Right atrium auricular region (tissue), 2 donors: ENCODE results near the gene ZNF334. TPM values are rescaled to one million over a fixed set of nuclear protein-coding genes. Genes with fewer than 3 reads are reported as not detected.

Source experiments
- DNase-seq: peaks from one replicate; pipeline ENCODE4 v3.0.0-alpha.2; 2019; ENCODE audit warnings: low spot score
- H3K27ac ChIP-seq, 2 donors: fragments of 200-600 bp; sonication (generic); 1 replicate in 1 of 2; 2 replicates in 1 of 2; pipeline ENCODE4 v1.5.1; 2016 to 2019
- H3K27me3 ChIP-seq, 2 donors: fragments of 200-600 bp; sonication (generic); one replicate each; pipeline versions ENCODE4 v1.5.1 to v1.6.0; 2017 to 2019
- H3K36me3 ChIP-seq: fragments of 200-600 bp; sonication (generic); one replicate; pipeline ENCODE4 v1.5.1; 2016
- H3K4me1 ChIP-seq, 2 donors: fragments of 200-600 bp; sonication (generic); one replicate each; pipeline versions ENCODE4 v1.5.1 to v1.6.0; 2017 to 2019
- H3K4me3 ChIP-seq, 2 donors: fragments of 200-600 bp; sonication (generic); 1 replicate in 1 of 2; 2 replicates in 1 of 2; pipeline ENCODE4 v1.5.1; 2017 to 2019; ENCODE audit warnings: mild to moderate bottlenecking in 1 of 2, moderate library complexity in 1 of 2
- H3K9me3 ChIP-seq, 2 donors: fragments of 200-600 bp; sonication (generic); one replicate each; pipeline ENCODE4 v1.5.1; 2019
- total RNA-seq, 2 donors: library from RNA; depleted of rRNA; stranded (reverse); fragments of >200 nt; gene quantifications; one replicate each; pipeline ENCODE4 v1.1.0, GENCODE V29; 2016
- TF ChIP-seq, protein P1 (sequence below), 2 donors: fragments of 200-600 bp; sonication (generic); IDR thresholded peaks; one replicate each; pipeline ENCODE4 v1.5.1; 2019; ENCODE audit warnings: antibody characterized with exemption in 2 of 2

Gene ZNF334
- total RNA-seq, 2 donors from 2014 or later: 0.79 to 1.3 TPM

- H3K9me3 ChIP-seq: no peaks in the 10 kb centered on the region
- H3K27ac ChIP-seq: no peak overlapping the region
- TF ChIP-seq, protein P1, sequence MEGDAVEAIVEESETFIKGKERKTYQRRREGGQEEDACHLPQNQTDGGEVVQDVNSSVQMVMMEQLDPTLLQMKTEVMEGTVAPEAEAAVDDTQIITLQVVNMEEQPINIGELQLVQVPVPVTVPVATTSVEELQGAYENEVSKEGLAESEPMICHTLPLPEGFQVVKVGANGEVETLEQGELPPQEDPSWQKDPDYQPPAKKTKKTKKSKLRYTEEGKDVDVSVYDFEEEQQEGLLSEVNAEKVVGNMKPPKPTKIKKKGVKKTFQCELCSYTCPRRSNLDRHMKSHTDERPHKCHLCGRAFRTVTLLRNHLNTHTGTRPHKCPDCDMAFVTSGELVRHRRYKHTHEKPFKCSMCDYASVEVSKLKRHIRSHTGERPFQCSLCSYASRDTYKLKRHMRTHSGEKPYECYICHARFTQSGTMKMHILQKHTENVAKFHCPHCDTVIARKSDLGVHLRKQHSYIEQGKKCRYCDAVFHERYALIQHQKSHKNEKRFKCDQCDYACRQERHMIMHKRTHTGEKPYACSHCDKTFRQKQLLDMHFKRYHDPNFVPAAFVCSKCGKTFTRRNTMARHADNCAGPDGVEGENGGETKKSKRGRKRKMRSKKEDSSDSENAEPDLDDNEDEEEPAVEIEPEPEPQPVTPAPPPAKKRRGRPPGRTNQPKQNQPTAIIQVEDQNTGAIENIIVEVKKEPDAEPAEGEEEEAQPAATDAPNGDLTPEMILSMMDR (IDR thresholded peaks at IDR 0.05): no peak
- no peaks in the 10 kb centered on the region for H3K27me3 ChIP-seq
- no peaks in the 10 kb centered on the region for H3K36me3 ChIP-seq
- H3K4me1 ChIP-seq: no peaks in the 10 kb centered on the region
- DNase-seq: no peak
- no peak overlapping the region for H3K4me3 ChIP-seq
These were observed 19.3 kb downstream of the ZNF334 start for GRCh38 chr20:46494077-46494476.

GRCh38 chr20:46491354-46491753 lies 22.0 kb downstream of the ZNF334 start:
- TF ChIP-seq, protein P1 (IDR thresholded peaks at IDR 0.05): no peak
- no peak for DNase-seq
- H3K9me3 ChIP-seq: no peaks in the 10 kb centered on the region
- H3K4me3 ChIP-seq: no peak overlapping the region
- H3K4me1 ChIP-seq: no peaks in the 10 kb centered on the region
- H3K27me3 ChIP-seq: no peaks in the 10 kb centered on the region
- H3K36me3 ChIP-seq: no peaks in the 10 kb centered on the region
- H3K27ac ChIP-seq: no peak overlapping the region

DNA sequence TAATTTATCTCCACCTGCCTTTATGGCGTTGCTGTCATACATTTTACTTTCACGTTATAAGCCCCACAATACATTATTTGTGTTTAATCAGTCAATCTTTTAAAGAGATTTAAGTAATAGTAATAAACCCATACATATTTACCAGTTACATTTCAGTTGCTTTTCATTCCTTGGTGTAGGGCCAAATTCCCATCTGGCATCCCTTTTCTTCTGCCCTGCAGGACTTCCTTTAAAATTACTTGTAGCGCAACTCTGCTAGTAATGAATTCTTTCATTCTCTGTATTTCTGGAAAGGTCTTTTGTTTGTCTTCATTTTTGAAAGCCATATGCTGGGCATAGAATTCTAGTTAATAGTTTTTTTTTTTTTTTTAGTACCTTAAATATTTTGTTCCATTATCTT lies 24.9 kb downstream of the ZNF334 start:
- no peak for DNase-seq
- Histone ChIP-seq H3K4me3 (no peak overlapping the region), H3K27me3 (no peaks in the 10 kb centered on the region), H3K27ac (no peak overlapping the region), H3K4me1 (no peaks in the 10 kb centered on the region), H3K9me3 (no peaks in the 10 kb centered on the region), H3K36me3 (no peaks in the 10 kb centered on the region)
- TF ChIP-seq, protein P1 (IDR thresholded peaks at IDR 0.05): no peak

DNA sequence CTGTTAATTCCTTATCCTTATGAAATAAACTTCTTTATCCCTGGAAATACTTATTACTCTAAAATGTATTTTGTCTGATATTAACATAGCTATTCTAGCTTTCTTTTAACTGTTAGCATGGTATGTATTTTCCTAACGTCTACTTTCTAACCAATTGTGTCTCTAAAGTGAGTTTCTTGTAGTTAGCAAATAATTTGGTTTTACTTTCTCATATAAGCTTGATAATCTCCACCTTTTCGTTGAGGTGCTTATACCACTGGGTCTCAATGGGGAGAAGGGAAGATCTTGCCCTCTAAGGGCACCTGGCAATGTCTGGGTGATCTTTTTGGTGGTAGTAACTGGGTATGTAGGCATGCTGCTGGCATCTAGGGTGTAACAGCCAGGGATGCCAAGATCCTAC lies 25.7 kb downstream of the ZNF334 start:
- DNase-seq: no peak
- Histone ChIP-seq H3K9me3 (no peaks in the 10 kb centered on the region), H3K27me3 (no peaks in the 10 kb centered on the region), H3K36me3 (no peaks in the 10 kb centered on the region), H3K4me3 (no peak overlapping the region), H3K27ac (no peak overlapping the region), H3K4me1 (no peaks in the 10 kb centered on the region)
- TF ChIP-seq, protein P1 (IDR thresholded peaks at IDR 0.05): no peak

GRCh38 chr20:46485431-46485830 lies 27.9 kb downstream of the ZNF334 start:
- Histone ChIP-seq H3K4me3 (no peak overlapping the region), H3K27me3 (no peaks in the 10 kb centered on the region), H3K9me3 (no peaks in the 10 kb centered on the region), H3K27ac (no peak overlapping the region), H3K4me1 (no peaks in the 10 kb centered on the region), H3K36me3 (no peaks in the 10 kb centered on the region)
- TF ChIP-seq, protein P1 (IDR thresholded peaks at IDR 0.05): no peak
- no peak for DNase-seq

DNA sequence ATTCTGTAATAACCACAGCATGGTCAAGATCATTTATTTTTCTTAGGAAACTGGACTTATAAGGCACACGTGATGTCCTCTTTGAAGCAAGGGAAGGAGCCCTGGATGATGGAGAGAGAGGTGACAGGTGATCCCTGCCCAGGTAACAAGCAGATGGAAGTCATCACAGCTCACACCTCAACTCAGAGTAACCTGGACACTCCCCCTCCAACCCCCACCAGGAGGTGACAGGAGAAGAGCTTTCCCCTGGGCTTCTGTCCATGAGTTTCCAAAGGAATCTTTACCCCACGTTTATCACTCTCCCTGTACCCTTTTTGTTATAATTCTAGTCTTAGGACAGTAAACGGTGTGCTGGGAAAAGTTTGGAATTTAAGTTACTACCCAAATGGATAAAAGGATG lies 28.4 kb downstream of the ZNF334 start:
- Histone ChIP-seq H3K27ac (no peak overlapping the region), H3K4me1 (no peaks in the 10 kb centered on the region), H3K9me3 (no peaks in the 10 kb centered on the region), H3K36me3 (no peaks in the 10 kb centered on the region), H3K27me3 (no peaks in the 10 kb centered on the region), H3K4me3 (no peak overlapping the region)
- no peak for DNase-seq
- TF ChIP-seq, protein P1 (IDR thresholded peaks at IDR 0.05): no peak
